HCT116 (cell line): Measurements from ENCODE around the gene EHMT1. TPM values are rescaled to one million over a fixed set of nuclear protein-coding genes. Genes with fewer than 3 reads are reported as not detected.

Experiments
- ATAC-seq: fragments of 200-7000 bp; cut with Tn5 transposase; 2 replicates; pipeline ENCODE4 v1.9.1; 2020; ENCODE audit warnings: mild to moderate bottlenecking, moderate library complexity
- BruUV-seq: library from RNA; stranded (reverse); fragments of 400-500 nt; replicated peaks from 2 replicates; lab custom pipeline; 2021; lab: Mats Ljungman, UMichigan
- CTCF ChIA-PET: fragments of 300-600 bp; sonication (Branson Sonifier 250); formaldehyde crosslinking; loops from one replicate; lab custom pipeline; 2021; ENCODE audit warnings: antibody characterized with exemption; lab: Charles Lee
- POLR2A ChIA-PET: fragments of 300-600, 350-600 bp; sonication (Branson Sonifier 250); formaldehyde crosslinking; loops from one replicate; lab custom pipeline; 2021; ENCODE audit warnings: antibody characterized with exemption; lab: Charles Lee
- RAD21 ChIA-PET, 2 experiments: fragments of 300-600 bp; sonication (Branson Sonifier 250); formaldehyde crosslinking; loops; one replicate each; lab custom pipeline; 2023; ENCODE audit warnings: low total read pairs in 2 of 2; ENCODE audit not compliant: uncharacterized antibody in 2 of 2, unreplicated experiment in 2 of 2, low non-redundant PET in 1 of 2; lab: Charles Lee
- DNase-seq: peaks from one replicate; pipeline ENCODE4 v3.0.0-alpha.2; 2010; ENCODE audit warnings: low read depth, low spot score
- H2AFZ ChIP-seq: fragments of 200-600 bp; shearing (Covaris generic), sonication (generic); 2 replicates; pipeline ENCODE4 v1.6.1; 2017; ENCODE audit warnings: low read depth, mixed run types, mixed read lengths, antibody characterized with exemption, low read length; ENCODE audit not compliant: poor library complexity, severe bottlenecking
- H3K27ac ChIP-seq: 2 replicates; pipeline ENCODE4 v1.5.1; 2012; ENCODE audit warnings: low read depth, low read length
- H3K27me3 ChIP-seq: fragments of 200-600 bp; sonication (generic); 2 replicates; pipeline ENCODE4 v1.6.1; 2016; ENCODE audit warnings: mixed run types, low read length, mixed read lengths; ENCODE audit not compliant: insufficient read depth
- H3K36me3 ChIP-seq, 2 experiments: fragments of 200-500 bp in 1 of 2; fragments of 200-600 bp in 1 of 2; sonication (Bioruptor generic) in 1 of 2; sonication (generic) in 1 of 2; 2 replicates each; pipeline versions ENCODE4 v1.5.1 to v1.6.1; 2014 to 2016; ENCODE audit warnings: low read length in 2 of 2, inconsistent platforms in 1 of 2, mixed read lengths in 1 of 2, mixed run types in 1 of 2; ENCODE audit not compliant: insufficient read depth in 2 of 2, control insufficient read depth in 1 of 2
- H3K4me1 ChIP-seq, 2 experiments: fragments of 200-600 bp in 1 of 2; sonication (generic) in 1 of 2; 2 replicates each; pipeline versions ENCODE4 v1.5.1 to v1.6.1; 2012 to 2017; ENCODE audit warnings: low read length in 2 of 2, inconsistent platforms in 1 of 2, mild to moderate bottlenecking in 1 of 2, mixed read lengths in 1 of 2, mixed run types in 1 of 2, moderate library complexity in 1 of 2; ENCODE audit not compliant: insufficient read depth in 2 of 2, control insufficient read depth in 1 of 2
- H3K4me2 ChIP-seq: fragments of 200-600 bp; sonication (generic); 2 replicates; pipeline ENCODE4 v1.6.1; 2017; ENCODE audit warnings: mixed run types, low read length, mixed read lengths
- H3K4me3 ChIP-seq, 2 experiments: fragments of 200-600 bp in 1 of 2; sonication (generic) in 1 of 2; replicated peaks in 1 of 2; 2 replicates each; pipeline ENCODE4 v1.5.1; 2011 to 2016; ENCODE audit warnings: low read length in 2 of 2, control low read depth in 1 of 2, low read depth in 1 of 2, mild to moderate bottlenecking in 1 of 2, mixed read lengths in 1 of 2, mixed run types in 1 of 2
- H3K79me2 ChIP-seq: fragments of 200-600 bp; sonication (generic); 2 replicates; pipeline ENCODE4 v1.6.1; 2017; ENCODE audit warnings: mild to moderate bottlenecking, mixed run types, low read length, moderate library complexity, mixed read lengths; ENCODE audit not compliant: insufficient read depth
- H3K9ac ChIP-seq: fragments of 200-600 bp; sonication (generic); 2 replicates; pipeline ENCODE4 v1.6.1; 2016; ENCODE audit warnings: low read length, mixed read lengths
- H3K9me2 ChIP-seq: fragments of 200-600 bp; sonication (generic), shearing (Covaris generic); 2 replicates; pipeline ENCODE4 v1.6.1; 2017; ENCODE audit warnings: mixed run types, mild to moderate bottlenecking, moderate library complexity; ENCODE audit not compliant: insufficient read depth
- H3K9me3 ChIP-seq, 2 experiments: fragments of 200-500 bp in 1 of 2; fragments of 200-600 bp in 1 of 2; sonication (Bioruptor generic) in 1 of 2; sonication (generic) in 1 of 2; 2 replicates each; pipeline ENCODE4 v1.6.1; 2014 to 2017; ENCODE audit warnings: low read length in 2 of 2, mixed read lengths in 2 of 2, inconsistent platforms in 1 of 2, low read depth in 1 of 2, mild to moderate bottlenecking in 1 of 2, mixed run types in 1 of 2, moderate library complexity in 1 of 2; ENCODE audit not compliant: control insufficient read depth in 1 of 2, insufficient read depth in 1 of 2
- H4K20me1 ChIP-seq: fragments of 200-600 bp; sonication (generic), shearing (Covaris generic); 2 replicates; pipeline ENCODE4 v1.6.1; 2017; ENCODE audit warnings: mixed run types, mild to moderate bottlenecking, moderate library complexity; ENCODE audit not compliant: insufficient read depth
- CBX3 ChIP-seq: IDR thresholded peaks from 2 replicates; pipeline ENCODE4 v1.6.1; 2012; ENCODE audit warnings: low read depth
- EGR1 ChIP-seq: IDR thresholded peaks from 2 replicates; pipeline ENCODE4 v1.6.1; 2012; ENCODE audit warnings: low read depth
- EZH2 ChIP-seq: fragments of 200-600 bp; sonication (generic); IDR thresholded peaks from 2 replicates; pipeline ENCODE4 v1.6.1; 2017; ENCODE audit warnings: antibody characterized with exemption, mixed run types
- JUND ChIP-seq: IDR thresholded peaks from 2 replicates; pipeline ENCODE4 v1.6.1; 2012
- POLR2AphosphoS5 ChIP-seq: IDR thresholded peaks from 2 replicates; pipeline ENCODE4 v1.6.1; 2011; ENCODE audit warnings: mild to moderate bottlenecking, low read depth, low read length, moderate library complexity
- REST ChIP-seq: IDR thresholded peaks from 2 replicates; pipeline ENCODE4 v1.6.1; 2012; ENCODE audit warnings: low read depth
- SIN3A ChIP-seq: IDR thresholded peaks from 2 replicates; pipeline ENCODE4 v1.6.1; 2012; ENCODE audit warnings: low read depth
- SP1 ChIP-seq: IDR thresholded peaks from 2 replicates; pipeline ENCODE4 v1.6.1; 2012; ENCODE audit warnings: low read depth
- SRF ChIP-seq: IDR thresholded peaks from 2 replicates; pipeline ENCODE4 v1.6.1; 2012; ENCODE audit warnings: low read depth
- ZNF274 ChIP-seq: fragments of 200-500 bp; sonication (Bioruptor generic); IDR thresholded peaks from 2 replicates; pipeline ENCODE4 v1.6.1; 2014; ENCODE audit warnings: mild to moderate bottlenecking, low read depth, low read length, inconsistent platforms
- intact Hi-C: fragments of 100-400 bp; cut with micrococcal nuclease; formaldehyde crosslinking; loops from 2 replicates; pipeline ENCODE4 v1.10.0; 2022
- total RNA-seq: library from RNA; stranded (reverse); gene quantifications from one replicate; pipeline ENCODE4 v1.2.1, GENCODE V29; 2021; ENCODE audit not compliant: unreplicated experiment

The EHMT1 gene
- total RNA-seq, 1 experiment from 2014 or later, result 86.1 TPM

GRCh38 chr9:137570566-137570965, 48.2 kb upstream of the EHMT1 start:
- Histone ChIP-seq H3K27me3 (no peaks in the 10 kb centered on the region), H2AFZ (no peak overlapping the region), H3K79me2 (peaks cover 43% of the 10 kb centered on the region), H3K9me2 (no peaks in the 10 kb centered on the region), H3K36me3 (peaks cover 19 to 38% of the 10 kb centered on the region in 2 experiments), H3K4me3 (no peak overlapping the region), H3K4me1 (no peaks in the 10 kb centered on the region), H3K27ac (no peak overlapping the region), H3K4me2 (no peak overlapping the region), H3K9ac (no peak overlapping the region), H4K20me1 (no peaks in the 10 kb centered on the region), H3K9me3 (no peaks in the 10 kb centered on the region)
- ATAC-seq (no peak), DNase-seq (no peak)
- TF ChIP-seq SIN3A, result no peak
- TF ChIP-seq SP1, result no peak
- TF ChIP-seq EGR1, result no peak
- TF ChIP-seq EZH2, result no peak
- TF ChIP-seq CBX3, result no peak
- RAD21 ChIA-PET, result no interaction called here
- CTCF ChIA-PET, result no interaction called here
- no TSS peak for BruUV-seq
- intact Hi-C loops, result no loop called here
- POLR2A ChIA-PET, result no interaction called here

GRCh38 chr9:137574192-137574591, 44.6 kb upstream of the EHMT1 start:
- no peaks in the 10 kb centered on the region for H3K9me3 ChIP-seq
- H3K27me3 ChIP-seq, result no peaks in the 10 kb centered on the region
- H4K20me1 ChIP-seq, result no peaks in the 10 kb centered on the region
- H3K4me1 ChIP-seq, result peaks cover 6 to 13% of the 10 kb centered on the region in 2 experiments; a peak in 3 of 4 replicates
- peaks cover 19 to 45% of the 10 kb centered on the region in 2 experiments for H3K36me3 ChIP-seq
- H3K79me2 ChIP-seq, result peaks cover 74% of the 10 kb centered on the region
- H2AFZ ChIP-seq, result no peak overlapping the region
- RAD21 ChIA-PET, result no interaction called here
- intact Hi-C loops, result no loop called here
- CTCF ChIA-PET, result no interaction called here
- no peak overlapping the region for H3K9ac ChIP-seq
- ATAC-seq, result no peak
- no peak overlapping the region for H3K4me3 ChIP-seq
- H3K4me2 ChIP-seq, result no peak overlapping the region
- DNase-seq, result no peak
- POLR2A ChIA-PET, result interaction anchor here (0.6 kb wide), 1 partner anchor 158 kb away, joined by 3 read pairs; no protein-coding TSS in a partner anchor
- TF ChIP-seq REST (no peak), ZNF274 (no peak), JUND (no peak), POLR2AphosphoS5 (no peak), CBX3 (no peak), SP1 (no peak), SRF (no peak)
- H3K9me2 ChIP-seq, result no peaks in the 10 kb centered on the region
- BruUV-seq, result no TSS peak
- no peak overlapping the region for H3K27ac ChIP-seq
